WTC11 (cell line): Measurements from ENCODE around the gene TMEM178A. TPM values are rescaled to one million over a fixed set of nuclear protein-coding genes. Genes with fewer than 3 reads are reported as not detected.
A peak's percentile ranks its signal among the peaks of the same experiment; 100 is the strongest.

Source experiments
- ATAC-seq: fragments of 200-7000 bp; cut with Tn5 transposase; 2 replicates; pipeline ENCODE4 v1.10.0; 2021; ENCODE audit warnings: mild to moderate bottlenecking, moderate library complexity
- CTCF ChIA-PET: fragments of 300-600 bp; sonication (Branson Sonifier 250); formaldehyde crosslinking; loops from one replicate; lab custom pipeline; 2021; ENCODE audit warnings: antibody characterized with exemption; lab: Charles Lee
- POLR2A ChIA-PET: fragments of 350-600 bp; sonication (Branson Sonifier 250); formaldehyde crosslinking; loops from one replicate; lab custom pipeline; 2021; ENCODE audit warnings: antibody characterized with exemption; lab: Charles Lee
- DNase-seq: peaks from one replicate; pipeline ENCODE4 v3.0.0; 2021; ENCODE audit warnings: low spot score
- H3K27ac Mint-ChIP-seq: 2 replicates; pipeline ENCODE4 v1.8.0; 2021; ENCODE audit warnings: mixed read lengths
- H3K27me3 Mint-ChIP-seq: 2 replicates; pipeline ENCODE4 v1.8.0; 2021; ENCODE audit warnings: low read depth, mild to moderate bottlenecking, moderate library complexity, mixed read lengths
- H3K36me3 Mint-ChIP-seq: 2 replicates; pipeline ENCODE4 v1.8.0; 2021; ENCODE audit warnings: mixed read lengths
- H3K4me1 Mint-ChIP-seq: 2 replicates; pipeline ENCODE4 v1.8.0; 2022; ENCODE audit warnings: mixed read lengths
- H3K4me3 Mint-ChIP-seq: 2 replicates; pipeline ENCODE4 v1.8.0; 2021; ENCODE audit warnings: mild to moderate bottlenecking, moderate library complexity, mixed read lengths
- H3K9me3 Mint-ChIP-seq: 2 replicates; pipeline ENCODE4 v1.8.0; 2021; ENCODE audit warnings: mixed read lengths
- ELF4 ChIP-seq: sonication (generic); formaldehyde crosslinking; IDR thresholded peaks from 2 replicates; pipeline ENCODE4 v1.8.1; 2022; ENCODE audit warnings: low read depth, mild to moderate bottlenecking, moderate library complexity, missing genetic modification reagents
- ERG ChIP-seq: fragments of 250-450 bp; sonication (Bioruptor Pico); IDR thresholded peaks from 2 replicates; pipeline ENCODE4 v1.8.0; 2021; ENCODE audit warnings: mild to moderate bottlenecking
- NR3C1 ChIP-seq: sonication (generic); formaldehyde crosslinking; conservative IDR thresholded peaks from 2 replicates; pipeline ENCODE4 v1.8.1; 2023; ENCODE audit warnings: low read depth, mild to moderate bottlenecking, missing genetic modification reagents
- SMAD4 ChIP-seq: sonication (generic); formaldehyde crosslinking; IDR thresholded peaks from 2 replicates; pipeline ENCODE4 v1.8.0; 2022; ENCODE audit warnings: mild to moderate bottlenecking, missing genetic modification reagents
- SOX15 ChIP-seq: fragments of 250-450 bp; sonication (Bioruptor Pico); IDR thresholded peaks from 2 replicates; pipeline ENCODE4 v1.9.0; 2021; ENCODE audit warnings: mild to moderate bottlenecking
- STAT6 ChIP-seq: sonication (generic); formaldehyde crosslinking; conservative IDR thresholded peaks from 2 replicates; pipeline ENCODE4 v1.8.1; 2023; ENCODE audit warnings: mild to moderate bottlenecking, low read depth, missing genetic modification reagents, moderate library complexity
- USF1 ChIP-seq: sonication (generic); formaldehyde crosslinking; IDR thresholded peaks from 2 replicates; pipeline ENCODE4 v1.8.0; 2022; ENCODE audit warnings: mild to moderate bottlenecking, missing genetic modification reagents
- ZNF396 ChIP-seq: fragments of 250-450 bp; sonication (Bioruptor Pico); IDR thresholded peaks from 2 replicates; pipeline ENCODE4 v1.8.0; 2021; ENCODE audit warnings: mild to moderate bottlenecking, moderate library complexity, borderline replicate concordance
- ZSCAN18 ChIP-seq: fragments of 250-450 bp; sonication (Bioruptor Pico); IDR thresholded peaks from 2 replicates; pipeline ENCODE4 v2.1.2; 2022; ENCODE audit warnings: mild to moderate bottlenecking, moderate library complexity
- total RNA-seq: library from RNA; stranded (reverse); gene quantifications from 3 replicates; pipeline ENCODE4 v1.2.3, GENCODE V29; 2021
- TF ChIP-seq, protein P1 (sequence below): sonication (generic); formaldehyde crosslinking; IDR thresholded peaks from 2 replicates; pipeline ENCODE4 v1.8.0; 2023; ENCODE audit warnings: mild to moderate bottlenecking, missing genetic modification reagents
- TF ChIP-seq, protein P2 (sequence below): sonication (generic); formaldehyde crosslinking; IDR thresholded peaks from 2 replicates; pipeline ENCODE4 v1.8.1; 2022; ENCODE audit warnings: low read depth, mild to moderate bottlenecking, moderate library complexity, missing genetic modification reagents, borderline replicate concordance

Gene TMEM178A
- total RNA-seq, 1 experiment from 2014 or later, result 14.5 TPM

DNA sequence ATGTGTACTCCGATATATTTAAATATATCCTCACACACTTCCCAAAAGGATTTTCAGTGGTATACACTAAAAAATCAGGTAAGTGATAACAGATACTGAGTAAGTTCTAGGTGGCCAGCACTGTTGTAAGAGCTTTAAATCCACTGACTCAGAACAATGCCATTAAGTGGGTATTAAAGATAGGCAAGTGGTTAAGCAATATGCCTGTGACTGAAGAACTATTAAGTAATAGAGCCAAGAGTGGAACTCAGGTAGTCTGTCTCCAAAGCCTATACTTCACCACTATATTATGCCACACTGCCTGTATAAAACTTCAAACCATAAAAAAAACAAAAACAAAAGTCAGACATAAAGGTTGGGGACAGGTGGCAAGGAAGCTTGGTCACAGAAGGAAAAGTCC is 76.2 kb downstream of the TMEM178A start:
- Mint-ChIP-seq H3K4me1 (peaks cover 31% of the 10 kb centered on the region), H3K9me3 (peaks cover 4% of the 10 kb centered on the region; the same call in 1 of the 2 replicates), H3K27ac (no peak overlapping the region), H3K36me3 (peaks cover 35% of the 10 kb centered on the region), H3K27me3 (no peaks in the 10 kb centered on the region), H3K4me3 (no peak overlapping the region)
- POLR2A ChIA-PET, result no interaction called here
- DNase-seq, result no peak
- CTCF ChIA-PET, result interaction anchor here (3.0 kb wide), 1 partner anchor 148 kb away, joined by 7 read pairs; no protein-coding TSS in a partner anchor
- no peak for TF ChIP-seq SMAD4
- TF ChIP-seq ELF4 (CRISPR knock-in tag), result no peak
- TF ChIP-seq STAT6 (CRISPR knock-in tag), result no peak
- ATAC-seq, result no peak

DNA sequence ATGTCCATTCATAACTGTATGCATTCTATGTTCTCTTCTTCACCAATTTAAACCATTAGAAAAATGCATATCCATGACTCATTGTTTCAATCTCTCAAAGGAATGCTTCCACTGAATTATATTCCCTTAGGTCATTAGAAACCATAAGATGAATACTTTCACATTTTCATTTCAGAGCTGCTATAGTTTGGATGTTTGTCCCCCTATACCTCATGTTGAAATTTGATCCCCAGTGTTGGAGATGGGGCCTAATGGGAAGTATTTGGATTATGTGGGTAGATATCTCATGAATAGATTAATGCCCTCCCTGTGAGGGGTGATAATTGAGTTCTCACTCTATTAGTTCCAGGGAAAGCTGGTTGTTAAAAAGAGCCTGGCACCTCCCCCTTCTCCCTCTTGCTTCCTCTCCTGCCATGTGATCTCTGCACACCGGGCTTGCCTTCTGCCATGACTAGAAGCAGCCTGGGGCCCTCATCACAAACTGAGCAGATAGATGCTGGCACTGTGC is 77.6 kb downstream of the TMEM178A start:
- TF ChIP-seq ZSCAN18 (CRISPR knock-in tag) (no peak), USF1 (CRISPR knock-in tag) (no peak), NR3C1 (CRISPR knock-in tag) (no peak), ERG (CRISPR knock-in tag) (no peak), SOX15 (CRISPR knock-in tag) (no peak)
- peaks cover 20% of the 10 kb centered on the region for H3K4me1 Mint-ChIP-seq
- H3K27ac Mint-ChIP-seq, result peak overlapping the region; percentile 88
- DNase-seq, result no peak
- no peaks in the 10 kb centered on the region for H3K9me3 Mint-ChIP-seq
- no peak; the same call in 1 of the 2 replicates for ATAC-seq
- POLR2A ChIA-PET, result no interaction called here
- CTCF ChIA-PET, result interaction anchor here (1.1 to 3.0 kb wide), 2 partner anchors 14 to 149 kb away, joined by 5 to 7 read pairs; no protein-coding TSS in a partner anchor
- no peak overlapping the region for H3K4me3 Mint-ChIP-seq
- H3K36me3 Mint-ChIP-seq, result peaks cover 31% of the 10 kb centered on the region
- no peaks in the 10 kb centered on the region for H3K27me3 Mint-ChIP-seq

GRCh38 chr2:39755466-39755865 is 89.7 kb downstream of the TMEM178A start:
- H3K36me3 Mint-ChIP-seq, result peaks cover 59% of the 10 kb centered on the region
- DNase-seq, result no peak
- CTCF ChIA-PET, result no interaction called here

More at GRCh38 chr2:39755466-39755865, 89.7 kb downstream of the TMEM178A start:
- TF ChIP-seq, protein P1, sequence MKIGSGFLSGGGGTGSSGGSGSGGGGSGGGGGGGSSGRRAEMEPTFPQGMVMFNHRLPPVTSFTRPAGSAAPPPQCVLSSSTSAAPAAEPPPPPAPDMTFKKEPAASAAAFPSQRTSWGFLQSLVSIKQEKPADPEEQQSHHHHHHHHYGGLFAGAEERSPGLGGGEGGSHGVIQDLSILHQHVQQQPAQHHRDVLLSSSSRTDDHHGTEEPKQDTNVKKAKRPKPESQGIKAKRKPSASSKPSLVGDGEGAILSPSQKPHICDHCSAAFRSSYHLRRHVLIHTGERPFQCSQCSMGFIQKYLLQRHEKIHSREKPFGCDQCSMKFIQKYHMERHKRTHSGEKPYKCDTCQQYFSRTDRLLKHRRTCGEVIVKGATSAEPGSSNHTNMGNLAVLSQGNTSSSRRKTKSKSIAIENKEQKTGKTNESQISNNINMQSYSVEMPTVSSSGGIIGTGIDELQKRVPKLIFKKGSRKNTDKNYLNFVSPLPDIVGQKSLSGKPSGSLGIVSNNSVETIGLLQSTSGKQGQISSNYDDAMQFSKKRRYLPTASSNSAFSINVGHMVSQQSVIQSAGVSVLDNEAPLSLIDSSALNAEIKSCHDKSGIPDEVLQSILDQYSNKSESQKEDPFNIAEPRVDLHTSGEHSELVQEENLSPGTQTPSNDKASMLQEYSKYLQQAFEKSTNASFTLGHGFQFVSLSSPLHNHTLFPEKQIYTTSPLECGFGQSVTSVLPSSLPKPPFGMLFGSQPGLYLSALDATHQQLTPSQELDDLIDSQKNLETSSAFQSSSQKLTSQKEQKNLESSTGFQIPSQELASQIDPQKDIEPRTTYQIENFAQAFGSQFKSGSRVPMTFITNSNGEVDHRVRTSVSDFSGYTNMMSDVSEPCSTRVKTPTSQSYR, result no peak
- TF ChIP-seq, protein P2, sequence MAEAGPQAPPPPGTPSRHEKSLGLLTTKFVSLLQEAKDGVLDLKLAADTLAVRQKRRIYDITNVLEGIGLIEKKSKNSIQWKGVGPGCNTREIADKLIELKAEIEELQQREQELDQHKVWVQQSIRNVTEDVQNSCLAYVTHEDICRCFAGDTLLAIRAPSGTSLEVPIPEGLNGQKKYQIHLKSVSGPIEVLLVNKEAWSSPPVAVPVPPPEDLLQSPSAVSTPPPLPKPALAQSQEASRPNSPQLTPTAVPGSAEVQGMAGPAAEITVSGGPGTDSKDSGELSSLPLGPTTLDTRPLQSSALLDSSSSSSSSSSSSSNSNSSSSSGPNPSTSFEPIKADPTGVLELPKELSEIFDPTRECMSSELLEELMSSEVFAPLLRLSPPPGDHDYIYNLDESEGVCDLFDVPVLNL (CRISPR knock-in tag), result no peak
- no peak for TF ChIP-seq SOX15 (CRISPR knock-in tag)
- TF ChIP-seq ZNF396 (CRISPR knock-in tag), result no peak
- no peak overlapping the region for H3K27ac Mint-ChIP-seq
- no peak for ATAC-seq
- POLR2A ChIA-PET, result no interaction called here
- no peaks in the 10 kb centered on the region for H3K4me1 Mint-ChIP-seq
- no peak overlapping the region for H3K4me3 Mint-ChIP-seq
- H3K9me3 Mint-ChIP-seq, result no peaks in the 10 kb centered on the region
- H3K27me3 Mint-ChIP-seq, result no peaks in the 10 kb centered on the region
